Chondrocyte (in vitro differentiated cells): ENCODE results near the gene STAT4. TPM values are rescaled to one million over a fixed set of nuclear protein-coding genes. Genes with fewer than 3 reads are reported as not detected.

Experiments
- DNase-seq: peaks from one replicate; pipeline ENCODE4 v3.0.0; 2021; ENCODE audit warnings: mixed read lengths, low spot score
- H3K27ac Mint-ChIP-seq: one replicate; pipeline ENCODE4 v1.8.0; 2021; ENCODE audit warnings: mild to moderate bottlenecking, moderate library complexity, mixed read lengths; ENCODE audit not compliant: unreplicated experiment
- H3K27me3 Mint-ChIP-seq: 2 replicates; pipeline ENCODE4 v1.8.0; 2021; ENCODE audit warnings: low read depth, mixed read lengths
- H3K36me3 Mint-ChIP-seq: 2 replicates; pipeline ENCODE4 v1.8.0; 2021; ENCODE audit warnings: low read depth, mixed read lengths
- H3K4me1 Mint-ChIP-seq: 2 replicates; pipeline ENCODE4 v1.8.0; 2021; ENCODE audit warnings: low read depth, mild to moderate bottlenecking, mixed read lengths
- H3K4me3 Mint-ChIP-seq: one replicate; pipeline ENCODE4 v1.8.0; 2021; ENCODE audit warnings: mild to moderate bottlenecking, moderate library complexity, mixed read lengths; ENCODE audit not compliant: unreplicated experiment
- H3K9me3 Mint-ChIP-seq: 2 replicates; pipeline ENCODE4 v1.8.0; 2021; ENCODE audit warnings: low read depth, mixed read lengths
- CTCF ChIP-seq: fragments of 200-600 bp; sonication (generic); IDR thresholded peaks from 2 replicates; pipeline ENCODE4 v1.5.0; 2021; ENCODE audit warnings: antibody characterized with exemption, mild to moderate bottlenecking, moderate library complexity
- total RNA-seq: library from RNA; stranded (reverse); gene quantifications from 3 replicates; pipeline ENCODE4 v1.2.1, GENCODE V29; 2021

The STAT4 gene
- total RNA-seq, 1 donor from 2014 or later, result 12.4 TPM

GRCh38 chr2:191006297-191006696 is 144.5 kb downstream of the STAT4 start:
- Mint-ChIP-seq H3K4me3 (no peak overlapping the region), H3K4me1 (peaks cover 10% of the 10 kb centered on the region), H3K27ac (no peak overlapping the region), H3K27me3 (no peaks in the 10 kb centered on the region), H3K9me3 (no peaks in the 10 kb centered on the region), H3K36me3 (peaks cover 40% of the 10 kb centered on the region)
- no peak for TF ChIP-seq CTCF
- no peak for DNase-seq

GRCh38 chr2:191003405-191004309 is 147.1 kb downstream of the STAT4 start:
- Mint-ChIP-seq H3K4me3 (no peak overlapping the region), H3K27ac (no peak overlapping the region), H3K4me1 (no peaks in the 10 kb centered on the region), H3K9me3 (no peaks in the 10 kb centered on the region), H3K27me3 (no peaks in the 10 kb centered on the region), H3K36me3 (peaks cover 56% of the 10 kb centered on the region)
- TF ChIP-seq CTCF, result no peak
- no peak for DNase-seq

- Mint-ChIP-seq H3K27me3 (no peaks in the 10 kb centered on the region), H3K27ac (no peak overlapping the region), H3K9me3 (no peaks in the 10 kb centered on the region), H3K4me3 (no peak overlapping the region), H3K4me1 (no peaks in the 10 kb centered on the region), H3K36me3 (peaks cover 59% of the 10 kb centered on the region)
- no peak for DNase-seq
- no peak for TF ChIP-seq CTCF
Measured at GRCh38 chr2:191001624-191002023, 149.2 kb downstream of the STAT4 start.

GRCh38 chr2:191001032-191001431 is 149.8 kb downstream of the STAT4 start:
- Mint-ChIP-seq H3K4me3 (no peak overlapping the region), H3K4me1 (no peaks in the 10 kb centered on the region), H3K27ac (no peak overlapping the region), H3K27me3 (no peaks in the 10 kb centered on the region), H3K9me3 (no peaks in the 10 kb centered on the region), H3K36me3 (peaks cover 59% of the 10 kb centered on the region)
- TF ChIP-seq CTCF, result no peak
- DNase-seq, result no peak

- Mint-ChIP-seq H3K27ac (no peak overlapping the region), H3K36me3 (peaks cover 66% of the 10 kb centered on the region), H3K27me3 (no peaks in the 10 kb centered on the region), H3K4me1 (no peaks in the 10 kb centered on the region), H3K9me3 (no peaks in the 10 kb centered on the region), H3K4me3 (no peak overlapping the region)
- no peak for DNase-seq
- peak; percentile 17 for TF ChIP-seq CTCF
Measured at GRCh38 chr2:190999949-191000665, 150.7 kb downstream of the STAT4 start.
